Liver (tissue), 3 donors: ENCODE data around the gene D2HGDH.

Experiments
- ATF3 ChIP-seq: IDR thresholded peaks from 2 replicates; pipeline ENCODE4 v1.6.1; 2016; ENCODE audit warnings: antibody characterized with exemption
- CTCF ChIP-seq: fragments of 150-350 bp; IDR thresholded peaks from 2 replicates; pipeline ENCODE4 v1.5.1; 2017; ENCODE audit warnings: improper control_type of control experiment, low read depth, low read length; ENCODE audit not compliant: missing input control
- EGR1 ChIP-seq, 2 donors: IDR thresholded peaks; 2 replicates each; pipeline ENCODE4 v1.6.1; 2016 to 2018; ENCODE audit warnings: antibody characterized with exemption in 2 of 2, low read depth in 2 of 2
- FOXA1 ChIP-seq: IDR thresholded peaks from 2 replicates; pipeline ENCODE4 v1.6.1; 2016; ENCODE audit warnings: antibody characterized with exemption
- GABPA ChIP-seq, 2 donors: IDR thresholded peaks in 1 of 2; conservative IDR thresholded peaks in 1 of 2; 2 replicates each; pipeline ENCODE4 v1.6.1; 2016; ENCODE audit warnings: antibody characterized with exemption in 2 of 2, mild to moderate bottlenecking in 1 of 2, moderate library complexity in 1 of 2
- HNF4A ChIP-seq, 2 donors: conservative IDR thresholded peaks; 2 replicates each; pipeline ENCODE4 v1.6.1; 2016; ENCODE audit warnings: antibody characterized with exemption in 2 of 2, mild to moderate bottlenecking in 2 of 2
- JUND ChIP-seq, 2 donors: IDR thresholded peaks; 2 replicates each; pipeline ENCODE4 v1.6.1; 2016; ENCODE audit warnings: antibody characterized with exemption in 2 of 2
- NR2F2 ChIP-seq: IDR thresholded peaks from 2 replicates; pipeline ENCODE4 v1.6.1; 2016; ENCODE audit warnings: antibody characterized with exemption
- RAD21 ChIP-seq, 2 donors: IDR thresholded peaks; 2 replicates each; pipeline ENCODE4 v1.6.1; 2016; ENCODE audit warnings: antibody characterized with exemption in 2 of 2, mild to moderate bottlenecking in 2 of 2
- REST ChIP-seq: IDR thresholded peaks from 2 replicates; pipeline ENCODE4 v1.6.1; 2016; ENCODE audit warnings: antibody characterized with exemption, mild to moderate bottlenecking
- RXRA ChIP-seq, 2 donors: IDR thresholded peaks; 2 replicates each; pipeline ENCODE4 v1.6.1; 2017 to 2018; ENCODE audit warnings: antibody characterized with exemption in 2 of 2, mild to moderate bottlenecking in 1 of 2
- TAF1 ChIP-seq: conservative IDR thresholded peaks from 2 replicates; pipeline ENCODE4 v1.6.1; 2016; ENCODE audit warnings: antibody characterized with exemption, mild to moderate bottlenecking
- YY1 ChIP-seq: IDR thresholded peaks from 2 replicates; pipeline ENCODE4 v1.6.1; 2016; ENCODE audit warnings: antibody characterized with exemption, mild to moderate bottlenecking
- ZBTB33 ChIP-seq: IDR thresholded peaks from 2 replicates; pipeline ENCODE4 v1.6.1; 2016; ENCODE audit warnings: antibody characterized with exemption
- donor health status: healthy.
- donor health status: healthy.

GRCh38 chr2:241762321-241762932, 28.0 kb downstream of the D2HGDH start:
- TF ChIP-seq CTCF (no peak), NR2F2 (no peak), REST (no peak), TAF1 (no peak), HNF4A (conservative IDR thresholded peaks at IDR 0.05) (no peak), RXRA (IDR thresholded peaks at IDR 0.05) (no peak), YY1 (no peak), ATF3 (no peak), EGR1 (IDR thresholded peaks at IDR 0.05; ENCODE audit: low read depth in 2 of 2) (no peak), ZBTB33 (no peak), JUND (IDR thresholded peaks at IDR 0.05) (no peak), FOXA1 (no peak), RAD21 (IDR thresholded peaks at IDR 0.05) (no peak), GABPA (IDR thresholded peaks at IDR 0.05 in 1 of 2, conservative IDR thresholded peaks at IDR 0.05 in 1 of 2) (no peak)
